GM12873 (cell line): ENCODE measurements around the gene ZNF592.

ENCODE experiments used
- TF ChIP-seq, protein P1 (sequence below): IDR thresholded peaks from 2 replicates; pipeline ENCODE4 v1.5.1; 2012; ENCODE audit warnings: low read depth, mild to moderate bottlenecking, moderate library complexity, low read length, control low read depth; ENCODE audit not compliant: insufficient read depth; ENCODE audit errors: missing control alignments

Gene ZNF592

DNA sequence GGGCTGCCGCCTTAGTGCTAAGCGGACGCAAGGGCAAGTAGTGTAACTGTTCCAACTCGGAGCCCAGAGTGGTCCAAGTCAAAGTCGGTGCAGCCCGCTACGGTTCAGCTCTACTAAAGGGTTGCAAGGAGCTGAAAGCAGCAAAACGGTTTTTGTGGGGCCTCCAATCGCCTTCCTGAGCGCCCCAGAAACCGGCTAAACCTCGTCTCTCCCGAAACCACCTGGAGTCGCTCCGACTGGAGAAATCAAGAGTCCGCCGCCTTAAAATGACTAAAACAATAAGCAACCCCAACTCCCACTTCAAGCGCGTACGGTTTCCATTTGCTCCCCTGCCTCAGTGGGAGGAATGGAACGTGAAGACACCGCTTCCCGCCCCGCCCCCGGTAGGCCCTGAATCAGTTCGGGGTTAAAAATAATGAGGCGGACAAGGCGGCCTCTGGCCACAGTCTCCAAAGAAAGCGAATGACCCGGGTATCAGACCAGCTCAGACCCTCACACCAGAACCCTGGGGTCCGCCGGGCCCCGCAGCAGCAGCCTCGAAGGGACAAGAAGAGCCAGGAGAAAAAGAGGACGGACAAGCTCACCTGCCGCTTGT is 32.9 kb upstream of the ZNF592 start:
- TF ChIP-seq, protein P1, sequence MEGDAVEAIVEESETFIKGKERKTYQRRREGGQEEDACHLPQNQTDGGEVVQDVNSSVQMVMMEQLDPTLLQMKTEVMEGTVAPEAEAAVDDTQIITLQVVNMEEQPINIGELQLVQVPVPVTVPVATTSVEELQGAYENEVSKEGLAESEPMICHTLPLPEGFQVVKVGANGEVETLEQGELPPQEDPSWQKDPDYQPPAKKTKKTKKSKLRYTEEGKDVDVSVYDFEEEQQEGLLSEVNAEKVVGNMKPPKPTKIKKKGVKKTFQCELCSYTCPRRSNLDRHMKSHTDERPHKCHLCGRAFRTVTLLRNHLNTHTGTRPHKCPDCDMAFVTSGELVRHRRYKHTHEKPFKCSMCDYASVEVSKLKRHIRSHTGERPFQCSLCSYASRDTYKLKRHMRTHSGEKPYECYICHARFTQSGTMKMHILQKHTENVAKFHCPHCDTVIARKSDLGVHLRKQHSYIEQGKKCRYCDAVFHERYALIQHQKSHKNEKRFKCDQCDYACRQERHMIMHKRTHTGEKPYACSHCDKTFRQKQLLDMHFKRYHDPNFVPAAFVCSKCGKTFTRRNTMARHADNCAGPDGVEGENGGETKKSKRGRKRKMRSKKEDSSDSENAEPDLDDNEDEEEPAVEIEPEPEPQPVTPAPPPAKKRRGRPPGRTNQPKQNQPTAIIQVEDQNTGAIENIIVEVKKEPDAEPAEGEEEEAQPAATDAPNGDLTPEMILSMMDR: no peak

DNA sequence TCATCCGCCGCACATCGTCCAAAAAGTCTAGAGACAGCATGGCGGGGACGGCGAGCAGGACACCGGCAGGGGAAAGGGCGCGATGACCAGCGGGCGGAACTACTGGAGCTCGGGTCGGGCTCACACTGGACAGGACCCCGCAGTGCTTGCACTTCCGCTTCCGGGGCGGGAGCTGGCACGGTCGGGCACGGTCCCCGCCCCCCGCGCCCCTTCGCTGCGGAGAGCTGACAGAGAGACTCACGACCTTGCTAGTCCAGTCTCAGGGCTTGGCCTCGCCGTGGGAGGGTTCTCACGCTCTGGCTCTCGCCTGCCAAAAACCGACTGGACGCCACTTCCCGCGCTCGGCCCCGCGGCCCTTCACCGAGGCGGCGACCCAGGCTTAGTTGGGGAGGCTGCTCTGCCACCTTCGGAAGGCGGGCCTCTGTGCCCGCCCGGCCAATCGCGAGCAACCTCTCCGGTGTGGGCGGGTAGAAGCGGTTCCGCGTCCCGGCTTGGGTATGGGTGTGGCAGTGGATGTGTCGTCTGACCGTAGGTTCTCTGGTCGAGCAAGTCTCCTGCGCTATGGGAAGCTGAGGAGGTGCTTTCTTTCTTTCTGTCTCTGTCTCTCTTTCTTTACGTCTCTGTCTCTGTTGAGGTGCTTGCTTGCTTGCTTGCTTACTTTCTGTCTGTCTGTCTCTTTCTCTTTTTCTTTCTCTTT is 32.2 kb upstream of the ZNF592 start, which contains the start of gene SEC11A:
Gene SEC11A, minus strand, starts transcription at position 104 of the 697 bp plus-strand sequence. Its CDS starts 64 bp downstream, at position 40.
- TF ChIP-seq, protein P1: no peak

DNA sequence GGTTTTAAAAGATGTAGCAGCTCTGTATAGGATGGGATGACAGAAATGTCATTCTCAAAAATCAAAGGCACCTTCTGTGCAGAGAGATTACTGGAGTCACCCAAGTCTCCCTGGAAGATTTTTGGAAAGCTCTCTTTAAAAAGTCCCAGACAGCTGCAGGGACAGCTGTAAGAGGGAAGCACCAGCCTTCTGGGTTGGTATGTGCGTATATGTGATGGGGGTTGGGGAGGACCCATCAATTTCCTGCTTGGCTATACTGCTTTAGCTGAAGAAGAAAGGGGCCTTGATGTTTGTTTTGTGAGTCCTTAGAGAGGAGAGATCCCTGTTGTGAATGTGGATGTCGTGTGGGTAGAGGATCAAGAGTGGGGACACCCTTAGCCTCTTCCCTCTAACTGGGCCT is 27.0 kb upstream of the ZNF592 start:
- TF ChIP-seq, protein P1: no peak

DNA sequence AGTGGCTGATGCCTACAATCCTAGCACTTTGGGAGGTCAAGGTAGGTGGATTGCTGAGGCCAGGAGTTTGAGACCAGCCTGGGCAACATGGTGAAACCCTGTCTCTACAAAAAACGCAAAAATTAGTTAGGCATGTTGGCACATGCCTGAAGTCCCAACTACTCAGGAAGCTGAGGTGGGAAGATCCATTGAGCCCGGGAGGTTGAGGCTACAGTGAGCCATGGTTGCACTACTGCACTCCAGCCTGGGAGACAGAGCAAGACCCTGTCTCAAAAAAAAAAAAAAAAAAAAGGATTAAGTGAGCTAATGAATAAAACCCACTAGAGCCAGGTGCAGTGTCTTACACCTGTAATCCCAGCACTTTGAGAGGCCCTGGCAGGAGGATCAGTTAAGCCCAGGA is 25.8 kb upstream of the ZNF592 start:
- TF ChIP-seq, protein P1: no peak

DNA sequence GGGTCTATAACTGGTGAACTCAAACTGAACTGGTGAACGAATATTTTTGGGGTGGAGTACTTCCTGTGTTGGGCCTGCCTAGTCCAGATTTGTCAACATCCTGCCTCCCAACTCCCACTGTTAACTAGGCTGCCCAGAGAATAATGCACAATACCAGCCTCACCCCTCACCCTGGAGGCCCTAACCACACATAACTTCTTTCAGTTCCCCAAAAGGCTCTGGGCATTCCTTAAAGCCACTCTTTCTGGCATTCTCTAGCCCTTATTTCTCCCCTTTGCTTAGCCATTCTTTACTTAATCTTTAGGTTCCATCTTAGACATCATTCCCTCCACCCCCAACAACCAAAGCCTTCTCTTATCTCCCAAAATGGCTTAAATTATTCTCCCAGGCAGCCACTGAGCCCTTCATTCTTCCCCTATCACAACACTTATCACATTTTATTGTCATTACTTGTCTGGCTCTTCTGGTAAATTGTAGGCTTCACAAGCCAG is 23.3 kb upstream of the ZNF592 start:
- TF ChIP-seq, protein P1: no peak

DNA sequence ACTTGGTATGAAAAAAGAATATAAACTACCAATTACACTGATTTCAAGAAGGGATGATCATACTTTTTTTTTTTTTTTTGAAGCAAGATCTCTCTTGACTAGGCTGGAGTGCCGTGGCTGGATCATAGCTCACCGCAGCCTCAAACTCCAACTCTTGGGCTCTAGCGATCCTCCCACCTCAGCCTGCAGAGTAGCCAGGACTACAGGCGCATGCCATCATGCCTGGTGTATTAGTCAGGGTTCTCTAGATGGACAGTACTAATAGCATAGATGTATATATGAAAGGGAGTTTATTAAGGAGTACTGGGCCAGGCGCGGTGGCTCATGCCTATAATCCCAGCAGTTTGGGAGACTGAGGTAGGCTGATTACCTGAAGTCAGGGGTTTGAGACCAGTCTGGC is 21.0 kb upstream of the ZNF592 start:
- TF ChIP-seq, protein P1: no peak

DNA sequence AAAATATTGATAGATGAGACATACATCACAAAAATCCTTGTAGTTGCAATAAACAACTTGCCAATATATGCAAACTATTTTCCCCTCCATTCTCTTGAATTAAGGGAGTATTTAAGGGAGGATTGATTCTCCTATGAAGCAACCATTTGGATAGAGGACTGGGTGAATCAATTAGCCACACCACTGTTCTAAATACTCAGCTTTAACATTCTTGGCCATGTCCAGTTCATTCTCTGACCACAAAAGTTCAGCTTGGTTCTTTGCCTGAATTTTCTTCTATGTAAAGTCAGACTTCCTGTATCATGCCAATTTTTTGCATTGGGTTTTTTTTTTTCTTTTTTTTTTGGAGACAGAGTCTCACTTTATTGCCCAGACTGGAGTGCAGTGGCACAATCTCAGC is 16.6 kb upstream of the ZNF592 start:
- TF ChIP-seq, protein P1: no peak
